Measurements from ENCODE around the gene RHBG.

Gene RHBG

DNA sequence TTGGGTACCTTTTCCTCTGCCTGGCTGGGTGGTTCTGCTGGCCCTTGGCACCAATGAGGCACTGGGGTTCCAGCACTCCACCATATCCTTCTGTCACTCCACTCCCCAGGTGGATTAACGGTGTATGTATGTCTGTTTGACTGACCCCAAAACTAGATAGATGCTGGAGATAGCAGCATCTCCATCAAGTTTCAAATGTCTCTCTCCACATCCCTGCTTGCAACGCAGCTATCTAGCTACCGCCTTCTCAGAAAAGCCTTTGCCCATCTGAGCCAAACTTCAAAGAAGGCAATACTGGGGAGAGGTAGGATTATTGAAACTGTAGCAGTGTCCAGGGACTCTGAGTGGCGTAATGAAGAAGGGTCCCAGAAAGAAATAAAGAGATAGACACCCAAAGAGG is 64.0 kb downstream of the RHBG start (continued):
- TF ChIP-seq CREB5 (CRISPR knock-in tag; IDR thresholded peaks at IDR 0.05; ENCODE audit: low read depth), result no peak
- no peak for TF ChIP-seq ARNTL (CRISPR knock-in tag; IDR thresholded peaks at IDR 0.05; ENCODE audit: borderline replicate concordance, low read depth)
- TF ChIP-seq ZC3H10 (CRISPR knock-in tag; IDR thresholded peaks at IDR 0.05), result no peak
- no peak for TF ChIP-seq TCF4 (CRISPR knock-in tag; IDR thresholded peaks at IDR 0.05; ENCODE audit: borderline replicate concordance)
- no peak for TF ChIP-seq BACH2 (CRISPR knock-in tag; IDR thresholded peaks at IDR 0.05; ENCODE audit: borderline replicate concordance)
- no peak for TF ChIP-seq CSRNP3 (CRISPR knock-in tag; IDR thresholded peaks at IDR 0.05)

DNA sequence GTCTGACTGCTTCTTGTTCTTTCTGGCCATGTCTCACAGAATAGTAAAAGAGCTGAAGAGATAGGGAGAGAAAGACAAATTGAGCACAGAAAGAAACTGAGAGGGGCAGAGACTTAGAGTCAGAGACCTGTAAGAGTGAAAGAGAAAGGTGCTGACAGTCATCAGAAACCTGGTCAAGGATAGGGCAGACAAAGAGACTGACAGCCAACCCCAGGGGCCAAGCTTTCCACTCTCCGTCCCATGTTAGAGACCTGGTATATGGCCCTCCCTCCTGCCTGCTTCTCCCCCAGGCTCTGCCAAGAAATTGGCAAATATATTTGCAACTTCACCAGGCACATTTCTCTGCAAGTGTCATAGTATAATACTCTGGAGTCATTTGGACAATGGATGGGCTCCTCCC is 64.6 kb downstream of the RHBG start:
- no peak for TF ChIP-seq ZNF8 (CRISPR knock-in tag; IDR thresholded peaks at IDR 0.05)
- no peak for TF ChIP-seq ZC3H10 (CRISPR knock-in tag; IDR thresholded peaks at IDR 0.05)
- TF ChIP-seq ARNTL (CRISPR knock-in tag; IDR thresholded peaks at IDR 0.05; ENCODE audit: borderline replicate concordance, low read depth), result no peak
- no peak for TF ChIP-seq SNAI2 (CRISPR knock-in tag; IDR thresholded peaks at IDR 0.05)
- TF ChIP-seq CSRNP3 (CRISPR knock-in tag; IDR thresholded peaks at IDR 0.05), result no peak
- TF ChIP-seq PATZ1 (CRISPR knock-in tag; IDR thresholded peaks at IDR 0.05; ENCODE audit: borderline replicate concordance), result no peak
- TF ChIP-seq CREB5 (CRISPR knock-in tag; IDR thresholded peaks at IDR 0.05; ENCODE audit: low read depth), result no peak
- TF ChIP-seq CSDC2 (CRISPR knock-in tag; IDR thresholded peaks at IDR 0.05), result no peak
- no peak for TF ChIP-seq RARB (CRISPR knock-in tag; IDR thresholded peaks at IDR 0.05)
- no peak for TF ChIP-seq ESRRG (CRISPR knock-in tag; IDR thresholded peaks at IDR 0.05)
- no peak for TF ChIP-seq BACH2 (CRISPR knock-in tag; IDR thresholded peaks at IDR 0.05; ENCODE audit: borderline replicate concordance)
- ATAC-seq, result no peak

Measured in SK-N-SH treated with all-trans-retinoic acid at 6 μM for 48 hours (cell line).